ENCODE measurements around the gene GATAD2A.

GATAD2A gene

GRCh38 chr19:19552798-19553197 is 147.3 kb downstream of the GATAD2A start:
- DNase-seq (ENCODE audit: insufficient read length, low spot score) (no peak), FAIRE-seq (no peak)
- no peak for TF ChIP-seq CTCF (IDR thresholded peaks at IDR 0.05; ENCODE audit: insufficient read depth, missing control alignments)

GRCh38 chr19:19553670-19554069 is 148.2 kb downstream of the GATAD2A start:
- no peak for FAIRE-seq
- DNase-seq (ENCODE audit: insufficient read length, low spot score): no peak
- TF ChIP-seq CTCF (IDR thresholded peaks at IDR 0.05; ENCODE audit: insufficient read depth, missing control alignments): no peak

DNA sequence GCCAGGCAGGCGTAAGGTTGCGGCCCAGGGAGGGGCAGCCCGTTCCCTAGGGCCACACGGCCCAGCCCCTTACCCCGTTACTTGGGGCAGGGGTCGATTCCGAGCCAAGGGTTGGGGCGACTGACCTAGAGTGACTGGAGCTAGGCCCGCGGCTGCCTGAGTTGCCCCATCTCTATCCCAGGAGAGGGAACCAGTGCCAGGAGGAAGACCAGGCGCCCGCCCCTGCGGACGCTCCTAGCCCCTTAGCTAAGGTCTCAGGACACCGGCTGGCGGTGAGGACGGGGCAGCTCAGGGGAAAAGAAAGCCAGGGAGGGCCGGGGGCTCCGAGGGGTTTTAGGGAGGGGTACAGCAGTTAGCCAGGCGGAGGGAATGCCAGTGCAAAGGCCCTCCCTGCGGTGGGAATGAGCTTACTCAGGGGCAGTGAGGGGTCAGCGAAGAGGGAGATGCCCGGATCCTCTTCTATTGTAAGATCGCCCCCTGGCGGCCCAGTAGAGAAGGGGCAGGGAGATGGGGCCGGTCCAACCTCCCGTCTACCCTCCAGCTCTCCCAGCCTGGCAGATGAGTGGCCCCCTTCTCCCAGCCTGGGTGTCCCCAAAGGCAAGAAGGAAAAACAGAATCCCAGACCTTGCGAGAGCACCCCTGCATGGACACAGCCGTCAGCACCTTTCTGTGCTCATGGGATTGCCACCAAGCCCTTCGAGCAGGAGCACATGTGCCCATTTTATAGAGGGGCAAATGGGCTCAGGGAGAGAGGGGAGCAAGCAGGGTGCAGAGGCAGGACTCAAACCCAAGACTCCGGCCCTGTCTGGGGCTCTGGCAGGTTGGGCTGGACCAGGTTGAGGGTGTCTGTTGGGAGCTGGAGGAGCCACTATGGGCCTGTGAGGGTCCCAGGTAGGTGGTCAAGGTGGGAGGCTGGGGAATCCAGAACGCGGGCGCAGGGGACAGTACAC is 148.9 kb downstream of the GATAD2A start:
- DNase-seq (ENCODE audit: insufficient read length, low spot score): no peak

DNA sequence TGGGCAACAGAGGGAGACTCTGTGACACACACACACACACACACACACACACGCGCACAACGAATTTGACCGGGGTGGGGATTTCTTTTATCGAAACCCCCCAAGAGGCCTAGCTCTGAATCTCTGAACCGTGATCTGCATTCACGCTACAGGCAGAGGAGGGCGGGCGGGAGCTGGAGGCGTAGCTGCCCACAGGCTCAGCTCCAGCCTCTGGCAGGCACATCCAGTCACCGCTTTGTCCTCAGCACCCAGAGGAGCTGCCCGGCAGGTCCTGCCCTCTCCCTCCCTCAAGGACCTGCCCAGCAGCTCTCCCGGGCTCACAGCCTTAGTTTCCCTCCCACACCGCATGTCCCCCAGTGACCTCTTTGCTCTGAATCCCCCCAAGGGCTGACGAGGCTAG is 152.6 kb downstream of the GATAD2A start:
- FAIRE-seq (no peak), DNase-seq (ENCODE audit: insufficient read length, low spot score) (no peak)
- no peak for TF ChIP-seq CTCF (IDR thresholded peaks at IDR 0.05; ENCODE audit: insufficient read depth, missing control alignments)

More for the DNA sequence above, 148.9 kb downstream of the GATAD2A start:
- FAIRE-seq: no peak
- TF ChIP-seq CTCF (IDR thresholded peaks at IDR 0.05; ENCODE audit: insufficient read depth, missing control alignments): peak; percentile 58
